ENCODE data around the gene SALL3.
"Not testable (repeated sequence)": the region's sequence is repeated elsewhere in the genome, so short reads cannot be mapped to it uniquely, and the experiment has no call there.

The SALL3 gene

GRCh38 chr18:78979730-78980278, at the start of gene SALL3:
TSS of gene SALL3 (plus strand) at chr18:78979818. CDS start at chr18:78980275, 457 bp downstream.
- no peak for DNase-seq

DNA sequence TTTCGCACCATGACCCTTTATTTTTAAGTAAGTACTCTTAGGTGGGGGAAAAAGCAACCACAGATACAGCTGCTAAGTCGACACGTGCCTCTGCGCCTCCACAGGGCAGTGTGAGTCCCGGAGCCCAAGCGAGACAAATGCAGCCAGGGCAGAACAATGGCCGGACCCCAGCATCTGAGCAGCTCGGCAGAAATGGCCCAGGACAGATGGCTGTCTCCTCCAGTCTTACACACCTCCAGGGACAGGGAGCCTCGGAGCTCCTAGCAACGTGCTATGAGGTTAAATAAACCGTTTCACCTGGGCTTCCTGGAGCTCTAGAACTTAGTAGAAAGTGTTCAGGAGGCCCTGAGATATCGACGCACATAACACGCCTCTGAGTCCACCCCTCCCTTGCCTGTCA, 47.3 kb upstream of the SALL3 start:
- no peak for DNase-seq

DNA sequence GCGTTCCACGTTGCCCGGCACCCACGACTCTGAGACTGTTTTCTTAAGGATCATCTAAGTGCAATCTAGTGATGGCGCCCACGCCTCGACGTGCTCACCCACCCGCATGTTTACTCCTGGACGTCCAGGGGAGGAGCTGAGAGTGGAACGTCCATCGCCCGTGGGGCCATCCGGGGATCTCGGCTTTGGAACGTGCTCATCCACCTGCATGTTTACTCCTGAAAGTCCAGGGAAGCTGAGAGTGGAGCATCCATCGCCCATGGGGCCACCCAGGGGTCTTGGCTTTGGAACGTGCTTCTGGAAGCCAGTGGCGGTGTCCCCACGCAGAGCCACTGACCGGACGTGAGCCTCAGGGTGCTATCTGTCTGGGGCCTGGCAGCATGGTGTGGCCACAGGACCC, 45.6 kb upstream of the SALL3 start:
- no peak for DNase-seq

DNA sequence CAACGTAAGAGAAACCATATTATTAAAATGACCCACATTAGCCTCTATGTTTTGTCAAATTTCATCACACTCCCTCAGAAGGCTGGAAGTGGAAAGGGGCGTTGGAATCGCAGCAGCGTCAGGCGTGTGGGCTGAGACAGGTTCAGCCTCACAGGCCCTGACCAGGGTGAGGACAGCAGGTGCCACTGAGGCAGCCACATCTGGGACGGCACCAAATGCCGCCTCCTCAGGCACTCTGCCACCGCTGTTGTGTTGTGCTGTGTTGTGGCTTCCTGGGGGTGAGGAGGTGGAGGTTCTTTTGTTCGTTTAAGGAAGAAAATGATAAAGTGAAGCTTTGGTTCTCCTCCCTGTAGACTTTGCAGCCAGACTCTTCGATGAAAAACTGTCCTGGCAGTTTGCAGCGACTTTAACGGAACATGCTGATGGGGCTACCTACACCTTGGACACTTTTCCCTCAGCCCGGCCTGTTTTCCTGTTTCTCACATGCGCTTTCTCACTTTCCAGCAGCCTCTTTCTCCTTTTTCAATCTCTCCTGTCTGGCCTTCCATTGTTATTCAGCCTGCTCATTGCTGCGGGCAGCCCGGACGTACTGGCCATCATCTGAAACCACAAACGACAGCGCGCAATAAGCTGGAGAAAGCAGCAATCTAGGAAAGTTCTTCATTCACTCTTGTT, 44.9 kb upstream of the SALL3 start:
- DNase-seq = no peak

- no peak for DNase-seq
Measured at GRCh38 chr18:78935406-78935805, 44.2 kb upstream of the SALL3 start.

DNA sequence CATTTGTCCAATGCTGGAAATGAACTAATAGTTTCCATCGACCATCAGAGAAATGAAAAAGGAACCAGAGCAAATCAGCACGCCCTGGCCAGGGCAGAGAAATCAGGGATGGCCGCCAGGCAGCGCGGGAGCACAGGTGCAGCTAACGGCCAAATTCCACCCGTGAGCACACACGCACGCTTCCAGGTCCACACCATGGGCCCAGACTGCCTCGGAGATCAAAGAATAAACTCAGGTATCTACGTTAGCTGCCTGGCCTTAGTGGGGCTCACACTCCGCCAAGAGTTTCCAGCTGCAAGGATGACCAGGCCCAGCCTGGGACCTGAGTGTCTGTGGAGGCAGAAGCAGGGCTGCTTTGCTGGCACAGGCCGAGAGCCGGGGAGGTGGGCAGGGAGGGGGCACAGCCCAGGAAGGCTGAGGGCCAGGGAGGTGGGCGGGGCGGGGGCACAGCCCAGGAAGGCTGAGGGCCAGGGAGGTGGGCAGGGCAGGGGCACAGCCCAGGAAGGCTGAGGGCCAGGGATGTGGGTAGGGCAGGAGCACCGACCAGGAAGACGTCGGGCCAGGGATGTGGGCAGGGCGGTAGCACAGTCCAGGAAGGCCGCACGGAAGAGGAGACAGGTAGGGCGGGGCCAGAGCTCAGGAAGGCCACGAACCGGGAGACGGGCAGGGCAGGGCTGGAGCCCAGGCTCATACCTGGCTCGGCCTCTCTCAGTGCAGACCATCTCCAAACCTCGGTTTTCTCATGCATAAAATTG, 43.2 kb upstream of the SALL3 start:
- DNase-seq = no peak

DNA sequence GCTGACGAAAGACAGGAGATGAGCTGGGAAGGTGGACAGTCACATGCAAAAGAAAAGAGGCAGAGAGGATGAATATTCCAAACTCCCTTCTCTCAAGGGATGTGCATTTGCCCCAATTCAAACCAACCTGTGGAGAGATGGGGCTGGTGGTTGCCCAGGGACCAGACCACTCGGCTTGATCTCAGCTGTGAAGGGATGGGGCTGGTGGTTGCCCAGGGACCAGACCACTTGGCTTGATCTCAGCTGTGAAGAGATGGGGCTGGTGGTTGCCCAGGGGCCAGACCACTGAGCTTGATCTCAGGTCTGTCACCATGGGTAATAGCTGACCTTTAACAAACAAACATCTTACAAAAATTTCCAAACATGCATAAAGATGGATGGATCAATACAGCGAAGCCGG, 42.5 kb upstream of the SALL3 start:
- no peak for DNase-seq

DNA sequence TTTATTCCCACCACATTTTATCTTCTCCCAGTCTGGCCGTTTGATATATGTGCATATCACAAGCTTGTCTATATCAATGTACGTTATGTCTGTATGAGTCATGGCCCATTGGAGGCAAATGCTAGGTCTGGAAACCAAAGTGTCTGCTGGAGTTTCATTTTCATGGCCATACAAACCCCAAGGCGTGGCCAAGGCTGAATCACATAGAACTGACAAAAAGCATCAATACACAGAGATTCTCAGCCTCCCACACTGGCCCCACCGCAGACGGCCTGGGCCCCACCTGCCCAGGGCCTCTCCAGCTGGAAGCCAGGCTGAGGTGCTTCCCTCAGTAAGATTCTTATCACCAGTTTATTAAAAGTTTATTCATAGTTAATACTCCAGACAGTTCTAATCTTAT, 40.5 kb upstream of the SALL3 start:
- no peak for DNase-seq

DNA sequence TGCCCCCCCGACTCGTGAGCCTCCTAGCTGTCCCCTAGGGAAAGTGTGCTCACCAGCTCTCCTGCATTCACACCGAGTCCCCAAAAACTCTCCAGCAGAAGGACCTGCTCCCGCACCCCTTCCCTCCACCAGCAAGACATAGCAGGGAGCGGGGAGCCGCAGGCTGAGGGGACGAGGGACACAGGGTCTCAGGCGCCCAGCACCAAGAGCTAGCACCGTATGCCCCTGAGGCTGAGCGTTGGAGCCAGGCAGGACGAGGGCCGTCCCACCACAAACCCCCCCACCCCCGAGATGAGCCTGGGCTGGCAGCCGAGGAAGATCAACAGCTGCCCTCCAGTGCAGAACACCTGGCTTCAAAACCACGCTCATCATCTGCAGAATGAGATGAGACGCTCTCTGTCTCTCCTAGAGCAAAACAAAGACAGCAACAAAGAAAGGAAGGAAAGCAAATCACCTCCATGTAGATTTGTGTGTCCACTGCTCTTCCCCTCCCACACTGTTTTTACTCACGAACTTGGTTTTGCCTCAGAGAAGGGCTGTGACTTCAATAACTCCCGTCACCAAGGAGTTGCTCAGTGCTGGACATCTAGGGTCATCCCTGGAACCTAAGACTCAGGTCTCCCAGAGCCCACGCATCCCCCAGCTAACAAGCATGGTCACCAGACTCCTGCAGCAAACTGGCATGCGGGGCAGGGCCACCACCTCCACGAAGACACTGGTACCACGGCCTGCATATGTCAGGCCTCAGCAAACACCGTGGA, 39.7 kb upstream of the SALL3 start:
- no peak for DNase-seq

DNA sequence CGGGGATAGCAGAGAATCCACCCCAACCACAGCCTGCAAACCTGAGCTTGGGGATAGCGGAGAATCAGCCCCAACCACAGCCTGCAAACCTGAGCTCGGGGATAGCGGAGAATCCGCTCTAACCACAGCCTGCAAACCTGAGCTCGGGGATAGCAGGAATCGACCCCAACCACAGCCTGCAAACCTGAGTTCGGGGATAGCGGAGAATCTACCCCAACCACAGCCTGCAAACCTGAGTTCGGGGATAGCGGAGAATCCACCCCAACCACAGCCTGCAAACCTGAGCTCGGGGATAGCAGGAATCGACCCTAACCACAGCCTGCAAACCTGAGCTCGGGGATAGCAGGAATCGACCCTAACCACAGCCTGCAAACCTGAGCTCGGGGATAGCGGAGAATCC, 37.4 kb upstream of the SALL3 start:
- not testable (repeated sequence) for DNase-seq

GRCh38 chr18:78945628-78946027, 34.0 kb upstream of the SALL3 start:
- DNase-seq = no peak

DNA sequence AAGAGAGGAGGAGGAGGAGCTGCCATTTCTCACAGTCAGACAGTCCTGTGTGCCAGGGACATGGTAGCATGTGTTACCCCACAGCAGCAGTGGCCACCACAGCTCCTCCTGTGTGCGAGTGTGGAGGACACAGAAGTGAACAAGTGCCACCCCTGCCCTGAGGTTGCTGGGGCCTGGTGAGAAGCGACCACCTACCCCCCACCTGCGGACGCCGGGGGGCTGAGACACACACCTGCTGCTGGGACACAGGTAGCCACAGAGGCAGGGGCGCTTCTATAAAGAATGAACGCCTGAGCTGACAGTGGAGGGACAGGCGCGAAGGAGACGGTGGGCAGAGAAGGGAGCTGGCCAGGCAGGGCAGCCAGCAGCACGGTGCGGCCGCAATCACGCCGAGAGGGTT, 32.3 kb upstream of the SALL3 start:
- no peak for DNase-seq

GRCh38 chr18:78948221-78948620, 31.4 kb upstream of the SALL3 start:
- DNase-seq = no peak

- DNase-seq = no peak
Measured at GRCh38 chr18:78948707-78949106, 30.9 kb upstream of the SALL3 start.

DNA sequence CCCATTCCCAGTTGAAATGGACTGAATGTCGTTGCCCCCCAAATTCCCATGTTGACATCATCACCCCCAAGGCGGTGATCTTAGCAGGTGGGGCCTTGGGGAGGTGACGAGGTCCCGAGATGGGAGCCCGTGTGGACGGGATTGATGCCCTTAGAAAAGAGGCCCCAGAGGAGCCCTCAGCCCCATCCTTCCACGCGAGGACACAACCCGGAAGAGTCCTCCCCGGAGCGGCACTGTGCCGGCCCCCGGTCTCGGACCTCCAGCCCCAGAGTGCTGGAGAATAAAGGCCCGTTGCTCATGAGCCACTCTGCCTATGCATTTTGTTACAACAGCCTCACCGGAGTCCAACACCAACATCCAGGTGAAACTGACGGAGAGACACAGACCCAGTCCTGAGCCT, 30.4 kb upstream of the SALL3 start:
- no peak for DNase-seq

DNA sequence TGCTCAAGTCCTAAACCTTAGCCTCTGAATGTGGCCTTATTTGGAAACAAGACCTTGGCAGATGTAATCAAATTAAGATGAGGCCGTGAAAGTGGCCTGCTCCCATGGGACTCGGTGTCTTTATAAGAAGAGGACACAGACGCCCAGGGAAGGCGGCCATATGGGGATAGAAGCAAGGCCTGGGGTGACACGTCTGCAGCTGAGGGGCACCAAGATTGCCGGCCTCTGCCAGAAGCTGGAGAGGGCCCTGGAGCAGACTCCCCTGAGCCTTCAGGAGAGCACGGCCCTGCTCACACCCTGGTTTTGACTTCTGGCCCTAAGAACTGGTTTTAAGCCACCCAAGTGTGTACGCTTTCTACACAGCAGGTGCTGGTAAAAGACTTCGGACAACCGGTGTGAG, 29.2 kb upstream of the SALL3 start:
- no peak for DNase-seq

GRCh38 chr18:78953566-78953965, 26.1 kb upstream of the SALL3 start:
- DNase-seq = no peak

GRCh38 chr18:78955051-78955450, 24.6 kb upstream of the SALL3 start:
- no peak for DNase-seq

GRCh38 chr18:78957140-78957539, 22.5 kb upstream of the SALL3 start:
- no peak for DNase-seq

GRCh38 chr18:78960709-78961108, 18.9 kb upstream of the SALL3 start:
- DNase-seq = no peak

DNA sequence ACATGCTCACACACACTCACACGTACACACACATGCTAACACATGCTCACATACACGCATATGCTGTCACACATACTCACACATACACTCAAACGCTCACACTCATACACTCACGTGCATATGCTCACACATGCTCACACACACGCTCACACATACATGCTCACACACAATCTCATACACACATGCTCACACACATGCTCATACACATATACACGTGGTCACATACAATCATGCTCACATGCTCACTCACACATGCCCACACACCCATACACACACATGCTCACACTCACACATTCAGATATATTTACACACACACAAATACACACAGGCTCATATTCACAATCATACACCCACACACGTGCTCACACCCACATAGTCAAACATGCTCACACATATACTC, 17.5 kb upstream of the SALL3 start:
- no peak for DNase-seq

- not testable (repeated sequence) for DNase-seq
Measured at GRCh38 chr18:78964727-78965126, 14.9 kb upstream of the SALL3 start.

- no peak for DNase-seq
Measured at GRCh38 chr18:78965260-78965659, 14.4 kb upstream of the SALL3 start.

All from 8988T (cell line).